Measurements from ENCODE around the gene UBXN6.

UBXN6 gene

DNA sequence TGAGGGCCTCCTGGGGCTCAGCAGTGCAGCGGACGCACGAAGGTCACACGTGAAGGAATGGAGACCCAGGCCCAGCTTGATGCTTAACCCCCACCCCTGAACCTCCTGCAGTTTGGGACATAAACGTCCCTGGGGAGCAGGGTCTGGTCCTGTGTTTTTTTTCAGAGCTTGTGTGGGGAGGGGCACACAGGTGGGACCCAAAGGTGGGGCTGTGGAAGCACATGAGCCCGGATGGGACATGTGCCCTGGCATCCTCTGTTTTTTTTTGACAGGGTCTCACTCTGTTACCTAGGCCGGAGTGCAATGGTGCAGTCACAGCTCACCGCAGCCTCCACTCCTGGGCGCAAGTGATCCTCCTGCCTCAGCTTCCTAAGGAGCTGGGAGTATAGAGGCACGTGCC is 20.5 kb downstream of the UBXN6 start:
- DNase-seq, result no peak

- DNase-seq, result no peak
Measured at GRCh38 chr19:4436231-4436630, 21.4 kb downstream of the UBXN6 start.

- no peak for DNase-seq
Measured at GRCh38 chr19:4434391-4434790, 23.2 kb downstream of the UBXN6 start.

GRCh38 chr19:4432918-4433506 is 24.6 kb downstream of the UBXN6 start:
- DNase-seq, result no peak

GRCh38 chr19:4431808-4432674 is 25.6 kb downstream of the UBXN6 start:
- DNase-seq, result no peak

GRCh38 chr19:4431296-4431695 is 26.3 kb downstream of the UBXN6 start:
- DNase-seq, result no peak

DNA sequence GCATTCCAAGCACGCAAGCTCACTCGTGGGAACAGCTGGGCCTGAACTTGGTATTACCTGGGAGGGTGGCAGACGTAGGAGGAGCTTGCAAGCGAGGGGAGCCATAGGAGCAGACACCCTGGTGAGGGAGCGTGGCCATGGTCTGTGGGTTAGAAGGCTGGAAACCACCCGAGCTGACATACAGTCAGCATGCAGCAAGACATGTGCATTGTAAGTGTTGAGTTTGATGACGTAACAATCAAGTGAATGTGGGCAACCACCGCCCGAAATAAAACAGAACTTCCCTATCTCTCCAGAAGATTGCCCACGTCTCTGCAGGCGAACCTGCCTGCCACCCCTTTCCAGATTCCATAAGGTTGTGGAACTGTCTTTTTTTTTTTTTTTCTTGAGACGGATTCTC is 26.8 kb downstream of the UBXN6 start:
- no peak for DNase-seq

GRCh38 chr19:4429771-4430171 is 27.8 kb downstream of the UBXN6 start:
- no peak for DNase-seq

DNA sequence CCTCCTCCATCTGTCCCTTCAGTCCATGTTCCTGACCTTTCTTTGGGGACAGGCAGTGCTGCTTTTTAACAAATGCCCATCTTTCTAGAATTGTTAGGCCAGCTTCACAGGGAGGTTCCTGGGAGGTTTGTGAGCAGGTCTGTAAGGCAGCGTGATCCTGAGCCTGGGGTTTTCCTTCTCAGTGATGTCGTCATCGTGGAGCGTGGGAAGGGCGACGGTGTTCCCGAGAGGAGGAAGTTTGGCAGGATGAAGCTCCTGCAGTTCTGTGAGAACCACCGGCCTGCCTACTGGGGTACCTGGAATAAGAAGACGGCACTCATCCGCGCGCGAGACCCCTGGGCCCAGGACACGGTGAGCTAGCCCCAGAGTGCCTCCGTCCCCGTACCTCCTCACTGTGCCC is 28.3 kb downstream of the UBXN6 start:
- DNase-seq, result no peak

DNA sequence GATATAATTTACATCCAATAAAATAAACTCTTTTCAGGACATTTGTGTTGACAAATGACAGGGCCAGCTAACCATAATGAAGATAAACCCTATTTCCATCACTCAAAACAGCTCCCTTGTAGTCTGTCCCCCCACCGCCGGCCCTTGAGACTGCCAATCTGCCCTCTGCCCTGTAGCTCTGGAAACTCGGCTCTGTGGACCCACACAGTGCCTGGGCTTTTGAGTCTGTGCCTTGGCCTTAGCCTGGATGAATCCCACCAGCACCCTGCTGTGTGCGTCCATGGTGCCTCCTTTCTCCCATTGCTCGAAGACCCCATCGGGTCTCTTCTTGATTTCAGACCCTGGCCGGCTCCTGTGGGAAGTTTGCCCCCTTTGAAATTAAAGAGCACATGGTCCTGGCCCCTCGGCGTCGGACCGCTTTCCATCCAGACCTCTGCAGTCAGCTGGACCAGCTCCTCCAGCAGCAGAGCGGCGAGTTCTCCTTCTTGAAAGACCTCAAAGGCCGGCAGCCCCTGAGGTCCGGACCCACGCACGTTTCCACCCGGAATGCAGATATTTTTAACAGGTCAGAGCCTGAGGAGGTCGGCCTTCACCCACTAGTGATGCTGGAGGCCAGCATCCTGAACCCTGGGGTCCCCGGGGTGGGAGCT is 29.1 kb downstream of the UBXN6 start:
- DNase-seq, result no peak

- no peak for DNase-seq
Measured at GRCh38 chr19:4425537-4425936, 32.1 kb downstream of the UBXN6 start.

DNA sequence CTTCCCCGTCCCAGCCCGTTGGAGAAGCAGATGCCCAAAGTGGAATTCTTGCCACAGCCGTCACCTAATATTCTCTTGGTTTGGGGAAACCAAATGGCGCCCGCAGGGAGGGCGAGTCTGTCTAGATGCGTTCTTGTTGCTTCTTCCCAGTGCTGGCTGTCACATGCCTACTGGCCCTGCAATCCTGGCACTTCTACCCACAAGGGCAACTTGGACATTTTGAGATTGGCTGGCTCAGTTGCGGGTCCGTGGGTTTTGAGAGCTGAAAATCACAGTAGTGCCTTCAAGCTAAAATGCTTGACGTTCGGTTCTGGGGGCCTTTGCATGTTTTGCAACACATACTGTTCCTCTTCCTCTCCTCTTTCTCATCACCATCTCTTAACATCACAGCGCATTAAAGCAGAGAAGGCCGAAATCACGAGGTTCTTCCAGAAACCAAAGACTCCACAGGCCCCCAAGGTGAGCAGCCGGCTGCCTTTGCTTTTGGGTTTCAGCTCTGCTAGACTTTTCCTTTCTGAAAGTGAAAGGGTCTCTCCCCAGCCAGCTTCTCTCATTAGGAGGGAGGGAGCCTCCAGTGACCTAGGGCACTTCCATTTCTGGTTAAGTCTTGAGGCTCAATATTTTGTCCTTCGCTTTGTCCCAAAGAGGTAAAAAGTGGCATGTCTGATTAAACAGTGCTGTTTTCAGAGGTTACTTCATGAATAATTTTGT is 34.0 kb downstream of the UBXN6 start:
- DNase-seq, result no peak

DNA sequence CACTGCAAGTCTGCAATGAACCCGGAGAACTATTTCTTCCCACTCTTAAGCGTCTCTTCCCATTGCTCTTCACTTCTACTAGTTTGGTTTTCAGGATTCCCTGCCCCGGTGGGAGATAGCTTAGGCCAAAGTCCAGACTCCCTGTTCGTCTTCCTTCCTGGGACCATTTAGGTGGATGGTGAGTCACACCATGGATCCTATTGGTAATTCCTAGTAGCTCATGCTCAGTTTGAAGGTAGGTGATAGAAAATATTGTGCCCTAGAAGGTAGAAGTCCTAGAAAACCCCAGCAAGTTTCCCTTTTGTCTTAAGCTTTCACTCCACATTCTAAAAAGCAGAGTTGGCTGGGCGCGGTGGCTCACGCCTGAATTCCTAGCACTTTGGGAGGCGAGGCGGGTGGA is 41.3 kb downstream of the UBXN6 start:
- no peak for DNase-seq

- peak in 1 of 2 experiments; percentile 69 for DNase-seq
Measured at GRCh38 chr19:4415352-4415751, 42.2 kb downstream of the UBXN6 start.

DNA sequence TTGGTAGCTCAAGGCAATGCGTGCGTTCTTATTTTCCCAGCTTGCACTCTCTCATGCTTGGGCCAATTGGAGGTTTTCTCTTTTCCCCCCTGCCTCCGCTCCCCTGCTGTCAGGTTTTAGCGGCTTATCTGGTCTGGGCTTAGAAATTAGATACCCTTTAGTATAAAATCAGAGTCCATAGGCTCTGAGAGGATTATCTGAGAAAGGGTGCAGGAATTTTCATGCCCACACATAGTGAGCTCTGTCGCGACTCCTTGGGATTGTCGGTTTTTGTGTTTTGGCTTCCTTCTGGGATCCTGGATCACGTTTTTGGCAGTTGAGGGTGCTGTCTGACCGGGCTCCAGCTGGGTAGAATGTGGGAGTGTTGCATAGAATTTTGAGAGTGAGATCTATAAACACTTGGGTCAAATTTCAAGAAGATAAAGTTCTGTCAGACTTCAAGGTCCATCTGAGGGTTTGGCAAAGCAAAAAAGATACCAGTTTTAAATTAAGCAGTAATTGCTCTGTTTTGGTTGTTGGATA is 42.7 kb downstream of the UBXN6 start:
- no peak for DNase-seq

DNA sequence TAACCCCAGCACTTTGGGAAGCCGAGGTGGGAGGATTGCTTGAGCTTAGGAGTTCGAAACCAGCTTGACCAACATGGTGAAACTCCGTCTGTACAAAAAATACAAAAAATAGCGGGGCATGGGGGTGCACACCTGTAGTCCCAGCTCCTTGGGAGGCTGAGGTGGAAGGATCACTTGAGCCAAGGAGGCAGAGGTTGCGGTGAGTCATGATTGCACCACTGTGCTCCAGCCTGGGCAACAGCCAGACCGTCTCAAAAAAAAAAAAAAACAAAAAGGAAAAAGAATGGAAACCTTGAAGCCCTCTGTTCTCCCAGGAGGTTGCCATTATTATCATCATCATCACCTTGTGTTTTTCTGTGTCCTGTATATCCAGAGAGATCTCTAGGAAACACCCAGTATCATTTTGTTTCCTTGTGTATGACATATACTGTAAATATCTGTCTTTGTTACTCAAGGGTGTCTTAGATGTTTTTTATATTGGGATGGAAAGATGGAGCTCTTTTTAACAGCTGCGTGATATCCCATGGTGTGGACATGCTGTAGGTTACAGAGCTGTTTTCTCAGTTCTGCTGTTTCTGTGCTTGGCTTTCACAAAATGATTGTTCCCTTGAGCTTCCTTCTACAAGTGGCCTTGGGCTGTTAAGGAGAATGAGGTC is 43.3 kb downstream of the UBXN6 start:
- no peak for DNase-seq

DNA sequence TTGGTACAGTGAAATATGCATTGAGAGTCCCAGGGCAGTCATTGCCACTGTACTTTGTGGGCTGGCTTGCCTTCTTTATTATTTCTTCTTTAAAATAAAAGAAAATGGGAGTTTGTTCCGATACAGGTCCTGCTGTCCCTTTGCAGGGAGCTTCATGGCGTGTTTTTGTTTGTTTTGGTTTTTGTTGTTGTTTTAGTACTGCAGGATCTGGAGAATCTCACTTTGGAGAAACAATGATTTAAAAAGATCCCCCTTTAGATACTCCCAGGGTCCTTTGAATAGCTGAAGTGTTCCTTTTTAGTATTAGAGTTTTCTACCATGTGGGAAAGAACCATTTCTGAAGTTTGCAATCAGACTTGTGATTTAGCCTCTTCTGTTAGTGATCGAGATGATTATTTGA is 44.0 kb downstream of the UBXN6 start:
- DNase-seq, result no peak

DNA sequence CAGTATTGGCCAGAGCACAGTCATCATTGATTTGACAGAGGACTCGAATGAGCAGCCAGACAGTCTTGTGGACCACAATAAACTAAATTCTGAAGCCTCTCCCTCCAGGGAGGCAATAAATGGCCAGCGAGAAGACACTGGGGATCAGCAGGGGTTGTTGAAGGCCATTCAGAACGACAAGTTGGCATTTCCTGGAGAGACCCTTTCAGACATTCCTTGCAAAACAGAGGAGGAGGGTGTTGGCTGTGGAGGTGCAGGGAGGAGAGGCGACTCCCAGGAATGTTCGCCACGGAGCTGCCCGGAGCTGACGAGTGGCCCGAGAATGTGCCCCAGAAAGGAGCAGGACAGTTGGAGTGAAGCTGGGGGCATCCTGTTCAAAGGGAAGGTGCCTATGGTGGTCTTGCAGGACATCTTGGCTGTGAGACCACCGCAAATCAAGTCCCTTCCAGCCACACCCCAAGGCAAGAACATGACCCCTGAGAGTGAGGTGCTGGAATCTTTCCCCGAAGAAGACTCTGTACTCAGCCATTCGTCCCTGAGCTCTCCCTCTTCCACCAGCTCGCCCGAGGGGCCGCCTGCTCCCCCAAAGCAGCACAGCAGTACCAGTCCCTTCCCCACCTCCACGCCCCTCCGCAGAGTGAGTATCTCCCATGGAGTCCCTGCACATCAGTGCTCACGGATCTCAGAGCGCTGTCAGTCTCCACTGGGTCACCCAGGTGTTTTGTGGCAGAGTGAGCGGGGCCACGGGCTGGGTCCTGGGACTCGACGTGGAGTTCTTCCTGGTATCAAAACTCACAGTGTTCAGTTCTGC is 48.3 kb downstream of the UBXN6 start:
- no peak for DNase-seq

GRCh38 chr19:4406626-4407025 is 51.0 kb downstream of the UBXN6 start:
- DNase-seq, result no peak

DNA sequence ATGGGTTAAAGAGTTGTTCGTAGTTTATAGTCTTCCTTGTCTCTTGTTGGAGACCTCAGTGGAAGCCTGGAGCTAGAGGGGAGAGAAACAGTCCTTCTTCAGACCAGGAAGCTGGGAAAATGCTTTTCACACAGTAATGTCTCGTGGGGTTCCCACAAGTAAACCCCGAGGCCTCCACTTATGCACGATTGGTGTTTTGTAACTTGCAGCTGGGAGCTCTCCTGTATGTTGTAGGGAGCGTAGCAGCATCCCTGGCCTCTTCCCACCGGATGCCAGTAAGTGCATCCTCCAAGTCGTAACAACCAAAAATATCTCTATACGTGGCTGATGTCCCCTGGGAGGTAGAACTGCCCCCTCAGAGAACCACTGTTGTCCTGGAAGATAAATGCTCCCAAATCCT is 51.6 kb downstream of the UBXN6 start:
- no peak for DNase-seq

DNA sequence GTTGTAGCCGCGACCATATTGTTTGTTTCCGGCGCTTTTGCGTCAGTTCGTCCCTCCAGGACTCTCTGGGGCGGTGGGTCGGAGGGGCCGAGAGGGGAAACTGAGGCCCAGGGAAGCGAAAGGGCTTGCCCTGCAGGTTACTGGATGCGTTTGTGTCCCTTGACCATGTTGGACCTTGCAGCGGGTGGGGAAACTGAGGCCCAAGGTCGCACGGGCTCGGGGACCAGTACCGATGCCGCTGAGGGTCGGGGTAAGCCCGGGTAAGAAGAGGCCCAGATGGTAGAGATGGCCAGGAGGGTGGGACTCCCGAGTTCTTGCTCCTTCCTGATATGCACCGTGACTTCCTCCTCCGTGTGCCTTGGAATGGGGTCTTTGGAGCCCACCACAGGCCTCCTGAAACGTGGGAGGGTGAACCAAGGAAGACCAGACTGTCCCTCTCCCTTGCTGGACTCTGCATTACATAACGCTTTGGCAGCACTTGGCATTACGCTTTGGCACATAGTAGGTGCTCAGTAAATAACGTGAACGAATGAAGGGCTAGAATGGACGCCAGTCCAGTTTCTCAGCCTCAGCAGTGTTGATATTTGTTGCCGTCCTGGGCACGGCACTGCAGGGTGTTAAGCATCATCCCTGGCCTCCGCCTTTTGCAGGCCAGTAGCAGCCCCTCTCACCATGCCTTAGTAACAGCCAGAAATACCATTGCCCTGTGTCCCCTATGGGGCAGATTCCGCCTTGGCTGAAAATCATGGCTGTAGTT is 54.4 kb downstream of the UBXN6 start:
- DNase-seq, result no peak

Data from NCI-H446 (cell line).